ENCODE results near the gene BTNL9. TPM values are rescaled to one million over a fixed set of nuclear protein-coding genes. Genes with fewer than 3 reads are reported as not detected.

BTNL9 gene
- total and polyA plus RNA-seq, 2 of the 13 experiments (the other 11 are each of a cell fraction or from before 2014, with no cell fraction given): 0.13 TPM; not detected in 1

GRCh38 chr5:181039471-181039870 lies 595 bp upstream of the BTNL9 start:
- in situ Hi-C loops (cut with HindIII; ENCODE audit: extremely low pct_ligation_motif_present, low pct_unique_long_range_greater_than_20kb): no loop called here
- no peak for FAIRE-seq
- BruUV-seq (replicated peaks): no TSS peak
- Histone ChIP-seq H3K27me3 (ENCODE audit: control insufficient read depth in 1 of 2, insufficient read depth in 2 of 2, low read length in 2 of 2) (peaks cover 2 to 71% of the 10 kb centered on the region in 2 experiments), H3K27ac (ENCODE audit: extremely low read length, insufficient read depth, low read length) (no peak overlapping the region), H4K20me1 (ENCODE audit: insufficient read depth, low read length) (no peaks in the 10 kb centered on the region), H3K4me3 (replicated peaks in 1 of 3; ENCODE audit: insufficient read depth in 1 of 3, low read depth in 2 of 3, low read length in 3 of 3) (no peak overlapping the region), H3K79me2 (ENCODE audit: insufficient read depth, low read length) (no peaks in the 10 kb centered on the region), H3K36me3 (replicated peaks in 1 of 2; ENCODE audit: control insufficient read depth in 1 of 2, insufficient read depth in 2 of 2, low read length in 2 of 2) (no peaks in the 10 kb centered on the region), H2AFZ (ENCODE audit: low read length) (no peak overlapping the region), H3K4me1 (ENCODE audit: insufficient read depth, low read length) (no peaks in the 10 kb centered on the region), H3K9ac (ENCODE audit: insufficient read depth, low read depth, low read length) (no peak overlapping the region), H3K4me2 (ENCODE audit: low read depth, low read length) (no peak overlapping the region), H3K9me3 (ENCODE audit: low read length) (no peaks in the 10 kb centered on the region)
- no peak for ATAC-seq
- no peak for TF ChIP-seq BHLHE40 (IDR thresholded peaks at IDR 0.05; ENCODE audit: low read length)
- TF ChIP-seq TRAFD1 (CRISPR knock-in tag; IDR thresholded peaks at IDR 0.05; ENCODE audit: borderline replicate concordance): no peak
- no peak for TF ChIP-seq THAP7 (CRISPR knock-in tag; IDR thresholded peaks at IDR 0.05)
- no peak for TF ChIP-seq ASH2L (IDR thresholded peaks at IDR 0.05; ENCODE audit: insufficient read length, low read depth, low read length)
- TF ChIP-seq ZNF329 (CRISPR knock-in tag; IDR thresholded peaks at IDR 0.05; ENCODE audit: low read depth): no peak
- TF ChIP-seq ZNF496 (CRISPR knock-in tag; IDR thresholded peaks at IDR 0.05; ENCODE audit: insufficient replicate concordance): no peak
- TF ChIP-seq HMG20A (CRISPR knock-in tag; IDR thresholded peaks at IDR 0.05; ENCODE audit: borderline replicate concordance): no peak
- TF ChIP-seq ZNF343 (CRISPR knock-in tag; IDR thresholded peaks at IDR 0.05): no peak
- ChIA-PET CTCF (ENCODE audit: low intra/inter-chr PET ratio, low total read pairs) (no interaction called here), POLR2A (no interaction called here)
- 9% methylated on average over 7 of the region's 8 CpGs for WGBS (ENCODE audit: low lambda C conversion rate)
- intact Hi-C loops (cut with micrococcal nuclease; ENCODE audit: unreplicated experiment): no loop called here
- DNase-seq (ENCODE audit: low spot score): no peak
